Naive B cell (primary cell): Measurements from ENCODE around the gene SYT11. TPM values are rescaled to one million over a fixed set of nuclear protein-coding genes. Genes with fewer than 3 reads are reported as not detected.
"Not testable (repeated sequence)": the region's sequence is repeated elsewhere in the genome, so short reads cannot be mapped to it uniquely, and the experiment has no call there.

Source experiments
- ATAC-seq, 2 donors: fragments of 150-1000 bp; cut with Tn5 transposase; 2 replicates each; pipeline ENCODE4 v1.10.0; 2021; ENCODE audit warnings: low read depth in 2 of 2, mild to moderate bottlenecking in 2 of 2, moderate library complexity in 2 of 2
- DNase-seq: peaks from one replicate; pipeline ENCODE4 v3.0.0; 2022
- H3K27ac Mint-ChIP-seq, 6 donors: one replicate each; pipeline ENCODE4 v1.8.0; 2020 to 2022; ENCODE audit warnings: mild to moderate bottlenecking in 6 of 6, mixed read lengths in 6 of 6, moderate library complexity in 5 of 6, inconsistent platforms in 2 of 6
- H3K27me3 Mint-ChIP-seq, 3 donors: one replicate each; pipeline ENCODE4 v1.8.0; 2021 to 2022; ENCODE audit warnings: mixed read lengths in 3 of 3, mild to moderate bottlenecking in 1 of 3
- H3K36me3 Mint-ChIP-seq, 2 donors: one replicate each; pipeline ENCODE4 v1.8.0; 2020 to 2022; ENCODE audit warnings: mixed read lengths in 2 of 2, inconsistent platforms in 1 of 2, mild to moderate bottlenecking in 1 of 2
- H3K4me1 Mint-ChIP-seq, 3 donors: one replicate each; pipeline ENCODE4 v1.8.0; 2020 to 2022; ENCODE audit warnings: mixed read lengths in 3 of 3, inconsistent platforms in 1 of 3, mild to moderate bottlenecking in 1 of 3, moderate library complexity in 1 of 3
- H3K4me3 Mint-ChIP-seq, 8 donors: one replicate each; pipeline ENCODE4 v1.8.0; 2020 to 2022; ENCODE audit warnings: mild to moderate bottlenecking in 8 of 8, mixed read lengths in 8 of 8, moderate library complexity in 8 of 8, inconsistent platforms in 2 of 8
- H3K9me3 Mint-ChIP-seq, 7 donors: one replicate each; pipeline ENCODE4 v1.8.0; 2020 to 2022; ENCODE audit warnings: mixed read lengths in 7 of 7, mild to moderate bottlenecking in 5 of 7, inconsistent platforms in 2 of 7, moderate library complexity in 1 of 7
- polyA plus RNA-seq, 6 donors: library from polyadenylated mRNA; unstranded; fragments of 300-500 nt; fragmentation: Illumina TruSeq; gene quantifications; one replicate each; pipeline ENCODE4 v1.2.3, GENCODE V29; 2021; ENCODE audit warnings: low read depth in 6 of 6

Gene SYT11
- polyA plus RNA-seq, 6 donors from 2014 or later, result 1.4 to 10.9 (median 2.5) TPM

DNA sequence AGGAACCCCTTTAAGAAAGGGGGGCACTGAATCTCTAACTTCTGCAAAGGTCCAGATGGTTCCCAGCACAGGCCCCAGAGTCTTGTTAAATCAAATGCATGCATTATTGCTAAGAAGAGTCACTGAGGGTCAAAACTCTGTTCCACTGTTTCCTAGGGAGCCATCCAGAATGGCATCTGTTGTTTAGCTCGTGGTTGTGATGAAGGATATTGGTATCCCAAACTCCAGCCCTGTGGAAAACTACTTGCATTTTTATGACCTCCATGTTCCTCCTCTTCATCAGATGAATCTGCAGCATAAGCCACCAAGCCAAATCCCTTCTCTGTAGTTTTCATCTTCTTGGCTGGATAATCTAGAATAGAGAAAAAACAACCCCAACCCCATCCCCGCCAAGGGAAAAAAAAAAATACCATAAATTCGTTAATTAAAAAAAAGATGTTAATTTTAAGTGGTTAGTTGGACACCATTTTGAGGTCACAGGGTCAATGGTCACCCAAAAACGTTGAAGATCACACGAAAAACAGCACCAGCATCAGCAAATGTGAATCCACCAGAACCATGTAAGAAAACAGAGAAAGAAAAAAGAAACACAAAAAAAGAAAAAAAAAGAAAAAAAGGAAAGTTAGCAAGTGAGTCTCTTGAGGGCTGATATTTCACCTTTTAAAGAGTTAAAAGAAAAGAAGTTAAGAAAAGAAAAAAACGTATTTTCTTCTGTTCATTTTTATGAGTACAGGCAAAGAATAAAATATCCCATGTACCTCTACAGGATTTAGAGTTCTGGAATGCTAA, 54.8 kb downstream of the SYT11 start:
- Mint-ChIP-seq H3K36me3 (peaks cover 14 to 25% of the 10 kb centered on the region in 2 donors), H3K27ac (no peak overlapping the region), H3K9me3 (no peaks in the 10 kb centered on the region), H3K27me3 (no peaks in the 10 kb centered on the region), H3K4me1 (peaks cover 18 to 22% (median 21%) of the 10 kb centered on the region in 3 donors), H3K4me3 (peak overlapping the region in 1 of 8 donors; percentile 43)
- DNase-seq (no peak), ATAC-seq (no peak)

DNA sequence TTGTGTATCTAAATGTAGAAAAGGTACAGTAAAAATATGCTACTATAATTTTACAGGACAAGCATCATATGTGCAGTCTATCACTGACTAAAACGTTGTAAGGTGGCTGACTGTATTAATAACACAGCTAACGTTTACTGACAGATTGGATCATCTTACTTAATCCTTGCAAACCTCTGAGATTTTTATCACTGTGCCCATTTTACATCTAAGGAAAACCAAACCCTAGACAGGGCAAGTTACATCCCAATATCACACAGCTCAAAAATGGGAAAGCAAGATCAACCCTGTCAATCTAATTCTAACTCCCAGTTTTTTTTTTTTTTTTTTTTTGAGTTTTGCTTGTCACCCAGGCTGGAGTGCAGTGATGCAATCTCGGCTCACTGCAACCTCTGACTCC, 59.3 kb downstream of the SYT11 start:
- Mint-ChIP-seq H3K27ac (peak overlapping the region in 1 of 6 donors; percentile 49), H3K27me3 (no peaks in the 10 kb centered on the region), H3K4me1 (peaks cover 0 to 6% (median 0%) of the 10 kb centered on the region in 3 donors), H3K4me3 (no peak overlapping the region), H3K36me3 (peaks cover 20 to 26% of the 10 kb centered on the region in 2 donors), H3K9me3 (no peaks in the 10 kb centered on the region)
- ATAC-seq, result no peak
- no peak for DNase-seq

DNA sequence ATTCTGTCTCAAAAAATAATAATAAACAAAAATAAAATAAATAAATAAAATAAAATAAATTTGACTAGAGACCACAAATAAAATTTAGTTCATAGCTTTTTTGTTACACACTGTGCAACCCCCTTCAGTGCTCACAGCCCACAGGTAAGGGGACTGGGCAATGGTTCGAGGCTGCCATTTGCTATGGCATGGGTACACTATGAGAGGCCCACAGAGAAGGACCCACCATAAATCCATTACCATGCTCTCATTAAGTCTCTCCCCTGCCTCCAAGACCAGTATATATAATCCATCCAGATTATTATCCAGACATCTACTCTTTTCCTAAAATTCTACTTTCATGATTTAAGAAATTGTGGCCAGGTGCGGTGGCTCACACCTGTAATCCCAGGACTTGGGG, 60.4 kb downstream of the SYT11 start:
- H3K27me3 Mint-ChIP-seq, result no peaks in the 10 kb centered on the region
- H3K4me3 Mint-ChIP-seq, result no peak overlapping the region
- no peak for DNase-seq
- H3K4me1 Mint-ChIP-seq, result peaks cover 0 to 6% (median 0%) of the 10 kb centered on the region in 3 donors
- no peaks in the 10 kb centered on the region for H3K9me3 Mint-ChIP-seq
- no peak overlapping the region for H3K27ac Mint-ChIP-seq
- no peak for ATAC-seq
- peaks cover 21 to 26% of the 10 kb centered on the region in 2 donors for H3K36me3 Mint-ChIP-seq

DNA sequence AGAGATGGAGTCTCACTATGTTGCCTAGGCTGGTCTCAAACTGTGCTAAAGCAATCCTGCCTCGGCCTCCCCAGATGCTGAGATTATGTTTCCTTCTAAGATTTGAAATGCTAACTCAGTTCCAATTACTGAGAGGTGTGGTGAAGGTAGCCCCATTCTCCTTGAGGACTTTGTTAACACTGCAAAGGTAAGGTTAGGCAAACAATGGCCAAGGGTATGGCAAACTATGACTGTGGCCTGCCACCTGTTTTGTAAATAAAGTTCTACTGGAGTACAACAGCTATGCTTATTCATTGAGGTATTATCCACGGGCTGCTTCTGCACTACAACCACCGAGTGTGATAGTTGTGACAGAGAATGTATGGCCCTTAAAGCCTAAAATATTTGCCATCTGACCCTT, 61.4 kb downstream of the SYT11 start:
- DNase-seq, result no peak
- Mint-ChIP-seq H3K27me3 (no peaks in the 10 kb centered on the region), H3K4me1 (peaks cover 0 to 6% (median 4%) of the 10 kb centered on the region in 3 donors), H3K9me3 (no peaks in the 10 kb centered on the region), H3K4me3 (no peak overlapping the region), H3K36me3 (peaks cover 26 to 34% of the 10 kb centered on the region in 2 donors), H3K27ac (no peak overlapping the region)
- no peak for ATAC-seq

DNA sequence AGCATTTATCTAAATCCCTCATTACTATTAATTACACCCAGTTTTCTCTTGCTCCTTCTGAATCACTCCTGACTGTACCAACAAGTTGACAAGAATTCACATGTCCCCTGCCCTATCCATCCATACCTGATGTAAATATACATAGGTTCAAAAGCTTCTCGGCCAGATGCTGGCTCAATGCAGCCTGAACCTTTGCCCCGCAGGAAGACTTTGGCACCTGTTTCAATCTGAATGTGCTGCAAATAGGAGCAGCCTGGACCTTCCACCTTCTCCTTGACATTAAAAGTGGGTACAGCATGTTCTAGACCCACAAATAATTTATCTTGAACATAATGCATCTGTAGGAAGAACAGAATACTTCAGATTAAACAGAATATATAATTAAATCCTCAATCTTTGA, 66.1 kb downstream of the SYT11 start:
- no peaks in the 10 kb centered on the region for H3K9me3 Mint-ChIP-seq
- DNase-seq (no peak), ATAC-seq (no peak)
- H3K4me3 Mint-ChIP-seq, result no peak overlapping the region
- no peak overlapping the region for H3K27ac Mint-ChIP-seq
- peaks cover 4 to 17% (median 6%) of the 10 kb centered on the region in 3 donors for H3K4me1 Mint-ChIP-seq
- H3K27me3 Mint-ChIP-seq, result no peaks in the 10 kb centered on the region
- peaks cover 17 to 19% of the 10 kb centered on the region in 2 donors for H3K36me3 Mint-ChIP-seq

DNA sequence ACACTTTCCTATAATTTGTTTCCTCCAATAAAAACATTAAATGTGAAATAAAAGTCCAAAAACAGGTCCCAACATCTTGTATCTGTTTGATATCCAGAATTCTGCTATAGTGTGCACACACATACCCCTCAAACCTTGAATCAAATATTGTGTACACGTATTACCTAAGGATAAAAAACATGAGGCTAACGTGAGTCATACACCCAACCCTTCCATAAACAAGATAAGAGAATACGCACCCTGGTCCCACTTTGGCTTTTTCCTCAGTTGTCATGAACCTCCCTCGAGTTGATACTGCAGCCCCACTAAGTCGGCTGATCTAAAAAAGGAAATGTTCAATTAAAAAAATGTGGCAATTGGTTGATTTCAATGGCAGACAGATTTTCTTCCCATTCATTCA, 69.7 kb downstream of the SYT11 start:
- Mint-ChIP-seq H3K27me3 (no peaks in the 10 kb centered on the region), H3K4me3 (peak overlapping the region in 1 of 8 donors; percentile 33), H3K4me1 (peaks cover 12 to 24% (median 20%) of the 10 kb centered on the region in 3 donors), H3K36me3 (peaks cover 8 to 12% of the 10 kb centered on the region in 2 donors), H3K27ac (peak overlapping the region in 1 of 6 donors; percentile 12), H3K9me3 (no peaks in the 10 kb centered on the region)
- DNase-seq, result no peak
- no peak for ATAC-seq

DNA sequence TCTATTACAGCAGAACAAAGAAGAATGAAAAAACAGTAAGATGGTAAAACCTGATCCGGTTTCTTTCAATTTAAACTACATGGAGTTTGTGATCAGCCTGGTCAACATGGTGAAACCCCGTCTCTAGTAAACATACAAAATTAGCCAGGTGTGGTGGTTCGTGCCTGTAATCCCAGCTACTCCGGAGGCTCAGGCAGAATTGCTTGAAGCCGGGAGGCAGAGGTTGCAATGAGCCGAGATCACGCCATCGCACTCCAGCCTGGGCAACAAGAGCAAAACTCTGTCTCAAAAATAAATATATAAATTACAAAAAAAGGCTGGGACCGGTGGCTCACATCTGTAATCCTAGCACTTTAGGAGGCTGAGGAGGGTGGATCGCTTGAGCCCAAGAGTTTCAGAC, 71.4 kb downstream of the SYT11 start:
- not testable (repeated sequence) for ATAC-seq, H3K27me3 Mint-ChIP-seq, DNase-seq, H3K36me3 Mint-ChIP-seq, H3K9me3 Mint-ChIP-seq
- Mint-ChIP-seq H3K4me3 (peak overlapping the region in 3 of 8 donors; percentile 49 to 78 (median 59)), H3K4me1 (peaks cover 8 to 24% (median 20%) of the 10 kb centered on the region in 3 donors), H3K27ac (peak overlapping the region in 5 of 6 donors; percentile 5 to 90 (median 47))

DNA sequence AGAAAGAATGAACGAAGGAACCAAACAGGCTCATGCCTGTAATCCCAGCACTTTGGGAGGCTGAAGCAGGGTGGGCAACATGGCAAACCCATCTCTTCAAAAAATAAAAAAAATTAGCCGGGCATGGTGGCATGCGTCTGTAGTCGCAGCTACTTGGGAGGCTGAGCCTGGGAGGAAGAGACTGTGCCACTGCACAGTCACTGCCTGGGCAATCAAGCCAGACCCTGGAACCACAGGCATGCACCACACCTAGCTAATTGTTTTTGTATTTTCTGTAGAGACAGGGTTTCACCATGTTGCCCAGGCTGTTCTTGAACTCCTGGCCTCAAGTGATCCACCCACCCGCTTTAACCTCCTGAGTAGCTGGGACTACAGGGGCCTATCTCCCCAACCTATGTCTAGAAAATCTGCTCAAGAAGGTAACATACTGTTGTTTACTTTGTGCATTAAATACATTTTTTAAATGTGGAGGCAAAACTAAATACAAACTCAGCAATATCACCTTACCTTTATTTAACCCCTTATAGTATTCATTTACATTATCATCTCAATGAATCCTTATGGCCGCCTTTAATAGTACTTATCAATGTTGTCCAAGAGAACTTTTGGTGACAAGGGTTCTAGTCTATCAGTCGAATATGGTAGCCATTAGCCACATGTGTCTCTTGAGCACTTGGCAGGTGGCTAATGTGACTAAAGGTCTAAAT, 72.1 kb downstream of the SYT11 start:
- H3K4me1 Mint-ChIP-seq, result peaks cover 8 to 24% (median 20%) of the 10 kb centered on the region in 3 donors
- peak overlapping the region in 7 of 8 donors; percentile 2 to 78 (median 42) for H3K4me3 Mint-ChIP-seq
- H3K27me3 Mint-ChIP-seq, result no peaks in the 10 kb centered on the region
- DNase-seq (no peak), ATAC-seq (no peak)
- peaks cover 0 to 7% of the 10 kb centered on the region in 2 donors for H3K36me3 Mint-ChIP-seq
- no peaks in the 10 kb centered on the region for H3K9me3 Mint-ChIP-seq
- H3K27ac Mint-ChIP-seq, result peak overlapping the region in 4 of 6 donors; percentile 14 to 90 (median 54)

DNA sequence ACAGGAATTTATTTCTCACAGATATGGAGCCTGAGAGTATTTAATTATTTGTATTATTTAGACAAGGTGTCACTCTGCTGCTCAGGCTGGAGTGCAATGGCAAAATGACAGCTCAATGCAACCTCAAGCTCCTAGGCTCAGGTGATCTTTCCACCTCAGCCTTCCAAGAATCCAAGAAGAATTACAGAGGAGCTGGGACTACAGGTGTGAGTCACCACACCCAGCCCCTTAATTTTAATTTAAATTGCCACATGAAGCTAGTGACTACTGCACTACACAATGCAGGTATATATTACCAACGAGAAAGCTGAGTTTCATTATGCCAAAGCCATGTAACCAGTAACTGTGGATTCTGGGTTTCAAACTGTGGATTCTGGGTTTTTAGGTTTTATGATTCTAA, 72.7 kb downstream of the SYT11 start:
- Mint-ChIP-seq H3K4me3 (peak overlapping the region in 4 of 8 donors; percentile 16 to 81 (median 30)), H3K36me3 (peaks cover 0 to 1% of the 10 kb centered on the region in 2 donors), H3K4me1 (peaks cover 8 to 24% (median 20%) of the 10 kb centered on the region in 3 donors), H3K27ac (peak overlapping the region in 3 of 6 donors; percentile 14 to 68 (median 59)), H3K9me3 (no peaks in the 10 kb centered on the region), H3K27me3 (no peaks in the 10 kb centered on the region)
- DNase-seq (no peak), ATAC-seq (no peak)

DNA sequence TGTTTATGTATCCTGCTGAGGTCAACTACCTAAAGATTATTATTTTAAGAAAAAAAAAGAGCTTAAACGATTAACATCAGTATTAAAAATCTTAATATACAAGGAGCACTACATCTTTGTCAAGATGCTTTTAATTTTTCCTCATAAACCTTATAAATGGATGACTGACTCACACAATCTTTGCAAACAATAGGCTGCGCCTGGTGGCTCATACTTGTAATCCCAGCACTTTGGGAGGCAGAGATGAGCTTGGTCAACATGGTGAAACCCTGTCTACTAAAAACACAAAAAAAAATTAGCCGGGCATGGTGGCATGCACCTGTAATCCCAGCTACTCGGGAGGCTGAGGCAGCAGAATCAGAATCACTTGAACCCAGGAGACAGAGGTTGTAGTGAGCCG, 73.1 kb downstream of the SYT11 start:
- DNase-seq (no peak), ATAC-seq (no peak)
- H3K36me3 Mint-ChIP-seq, result no peaks in the 10 kb centered on the region
- H3K27me3 Mint-ChIP-seq, result no peaks in the 10 kb centered on the region
- peak overlapping the region in 1 of 6 donors; percentile 72 for H3K27ac Mint-ChIP-seq
- H3K4me3 Mint-ChIP-seq, result peak overlapping the region in 5 of 8 donors; percentile 15 to 81 (median 56)
- no peaks in the 10 kb centered on the region for H3K9me3 Mint-ChIP-seq
- H3K4me1 Mint-ChIP-seq, result peaks cover 8 to 24% (median 20%) of the 10 kb centered on the region in 3 donors

DNA sequence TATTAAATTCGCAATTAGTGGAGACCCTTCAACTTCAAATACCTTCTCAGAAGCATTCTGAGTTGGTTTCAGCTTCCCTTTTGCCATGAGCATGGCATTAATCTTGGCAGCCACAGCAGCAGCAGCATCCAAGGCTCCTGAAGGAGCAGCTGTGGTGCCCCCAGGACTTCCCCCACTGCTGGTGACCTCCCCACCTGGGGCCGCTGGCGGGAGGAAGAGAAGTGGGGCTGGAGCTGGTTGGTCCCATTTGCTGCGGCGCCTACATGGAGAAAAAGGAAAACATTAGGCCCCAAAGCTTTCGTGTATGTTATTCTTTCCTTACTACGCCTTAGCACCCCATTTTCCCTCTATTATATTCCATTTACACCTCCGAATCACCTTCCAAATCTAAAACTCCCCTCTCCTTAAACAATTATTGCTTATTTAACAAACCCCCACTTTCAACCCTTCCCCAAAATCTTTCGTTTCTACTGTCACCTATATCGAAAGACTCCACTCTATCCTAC, 74.3 kb downstream of the SYT11 start:
- Mint-ChIP-seq H3K4me3 (no peak overlapping the region), H3K36me3 (no peaks in the 10 kb centered on the region), H3K27me3 (no peaks in the 10 kb centered on the region), H3K4me1 (peaks cover 13 to 32% (median 26%) of the 10 kb centered on the region in 3 donors), H3K9me3 (no peaks in the 10 kb centered on the region), H3K27ac (peak overlapping the region in 1 of 6 donors; percentile 66)
- ATAC-seq (no peak), DNase-seq (no peak)

DNA sequence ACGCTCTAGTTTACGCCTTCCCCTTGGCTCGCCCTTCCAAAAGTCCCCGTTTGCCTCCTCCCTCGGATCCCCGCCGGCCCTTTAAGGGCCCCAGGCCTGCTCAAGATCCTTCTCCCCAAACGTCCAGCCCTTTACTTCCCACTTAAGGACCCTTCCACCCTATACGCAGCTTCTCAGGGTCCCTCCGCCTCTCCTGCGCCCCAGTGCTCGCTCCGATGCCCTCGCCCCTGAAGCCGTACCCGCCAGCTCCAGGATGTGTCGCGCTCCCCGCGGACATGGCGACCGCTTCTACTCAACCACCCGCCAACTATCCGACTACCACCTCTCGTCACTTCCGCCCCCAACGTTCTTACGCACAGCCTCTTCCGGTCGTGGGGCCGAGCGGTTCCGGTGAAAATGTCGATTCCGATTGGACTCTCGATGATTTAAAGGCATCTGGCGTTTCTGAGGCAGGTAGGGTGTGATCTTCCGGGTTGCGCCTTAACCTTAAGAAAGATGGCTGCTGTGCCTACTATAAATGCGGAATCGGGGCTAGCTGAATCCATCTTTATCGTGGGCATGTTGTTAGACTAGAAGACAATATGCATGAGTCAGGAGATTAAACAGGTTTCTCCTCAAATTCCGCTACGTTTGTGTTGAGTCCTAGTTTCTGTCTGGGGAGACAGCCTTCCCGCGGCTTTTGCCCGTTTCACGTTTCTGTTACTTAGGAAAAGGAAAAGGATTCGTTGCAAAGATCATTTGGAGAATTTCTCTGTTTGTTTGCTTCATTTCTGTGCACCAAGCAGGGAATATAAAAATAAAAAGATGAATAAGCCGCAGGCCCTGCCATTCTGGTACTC, 74.9 kb downstream of the SYT11 start, which contains the start of gene KHDC4:
Gene KHDC4 (minus strand): TSS at position 317 of the 839 bp plus-strand sequence. CDS start 40 bp downstream, at position 277.
- no peaks in the 10 kb centered on the region for H3K36me3 Mint-ChIP-seq
- no peaks in the 10 kb centered on the region for H3K27me3 Mint-ChIP-seq
- no peaks in the 10 kb centered on the region for H3K9me3 Mint-ChIP-seq
- peak; percentile 90 to 92 for ATAC-seq
- peak; percentile 96 for DNase-seq
- peak within 1 kb of the TSS in 3 of 6 donors; percentile 52 to 86 (median 66) for H3K27ac Mint-ChIP-seq
- H3K4me3 Mint-ChIP-seq, result peak within 1 kb of the TSS in 1 of 8 donors; percentile 9
- H3K4me1 Mint-ChIP-seq, result peaks cover 13 to 33% (median 22%) of the 10 kb centered on the region in 3 donors
